HFF-Myc (cell line): Measurements from ENCODE around the gene ACOT4.
"Not testable (repeated sequence)": the region's sequence is repeated elsewhere in the genome, so short reads cannot be mapped to it uniquely, and the experiment has no call there.

Source experiments
- DNase-seq: peaks from one replicate; pipeline ENCODE4 v3.0.0-alpha.2; 2011; ENCODE audit warnings: low read depth; ENCODE audit errors: extremely low read depth
- H3K4me3 ChIP-seq: replicated peaks from 2 replicates; pipeline ENCODE4 v1.5.1; 2011; ENCODE audit warnings: low read depth, mild to moderate bottlenecking, control low read depth, low read length
- CTCF ChIP-seq: IDR thresholded peaks from 2 replicates; pipeline ENCODE4 v1.5.1; 2012; ENCODE audit warnings: mild to moderate bottlenecking, low read depth, low read length, control low read depth; ENCODE audit errors: missing control alignments

The ACOT4 gene

GRCh38 chr14:73567358-73567757 is 24.3 kb upstream of the ACOT4 start:
- DNase-seq: no peak
- no peak overlapping the region for H3K4me3 ChIP-seq

GRCh38 chr14:73567951-73568885 is 23.5 kb upstream of the ACOT4 start:
- TF ChIP-seq CTCF: no peak
- no peak for DNase-seq
- peak overlapping the region; percentile 56 for H3K4me3 ChIP-seq

More at GRCh38 chr14:73567358-73567757, 24.3 kb upstream of the ACOT4 start:
- TF ChIP-seq CTCF: no peak

GRCh38 chr14:73568886-73569184 is 22.8 kb upstream of the ACOT4 start:
- DNase-seq: not testable (repeated sequence)
- H3K4me3 ChIP-seq: peak overlapping the region; percentile 56

GRCh38 chr14:73569185-73569958 is 22.3 kb upstream of the ACOT4 start, which contains the start of gene ACOT2:
TSS of gene ACOT2 (plus strand) at chr14:73569213. CDS start at chr14:73569241, 28 bp downstream.
- H3K4me3 ChIP-seq: peak within 1 kb of the TSS; percentile 56
- peak; percentile 74 for DNase-seq

GRCh38 chr14:73570913-73571312 is 20.8 kb upstream of the ACOT4 start:
- H3K4me3 ChIP-seq, DNase-seq: not testable (repeated sequence)
- peak; percentile 69 for TF ChIP-seq CTCF

- DNase-seq, H3K4me3 ChIP-seq: not testable (repeated sequence)
Measured at GRCh38 chr14:73573034-73573433, 18.6 kb upstream of the ACOT4 start.

- DNase-seq, H3K4me3 ChIP-seq: not testable (repeated sequence)
Measured at GRCh38 chr14:73573740-73574139, 17.9 kb upstream of the ACOT4 start.

GRCh38 chr14:73574251-73574650 is 17.4 kb upstream of the ACOT4 start:
- not testable (repeated sequence) for DNase-seq, H3K4me3 ChIP-seq

GRCh38 chr14:73576391-73576790 is 15.3 kb upstream of the ACOT4 start:
- H3K4me3 ChIP-seq: no peak overlapping the region
- DNase-seq: no peak
- TF ChIP-seq CTCF: no peak

- not testable (repeated sequence) for H3K4me3 ChIP-seq, DNase-seq
Measured at GRCh38 chr14:73577214-73577613, 14.5 kb upstream of the ACOT4 start.

- not testable (repeated sequence) for H3K4me3 ChIP-seq, DNase-seq
Measured at GRCh38 chr14:73582102-73582979, 9.3 kb upstream of the ACOT4 start.
